Mucosa of gallbladder (tissue), 1 donor: ENCODE data around the gene NDST1. TPM values are rescaled to one million over a fixed set of nuclear protein-coding genes. Genes with fewer than 3 reads are reported as not detected.

ENCODE experiments used
- DNase-seq: peaks from one replicate; pipeline ENCODE4 v3.0.0-alpha.2; 2020; ENCODE audit warnings: low spot score
- total RNA-seq: library from RNA; stranded (reverse); gene quantifications from one replicate; pipeline ENCODE4 v1.2.1, GENCODE V29; 2021
- donor health status: DM: no; HTN: no; CAD: no.

Gene NDST1
- total RNA-seq, 1 donor from 2014 or later = 80.7 TPM

- DNase-seq = no peak
Measured at GRCh38 chr5:150606476-150606875, 98.5 kb downstream of the NDST1 start.

DNA sequence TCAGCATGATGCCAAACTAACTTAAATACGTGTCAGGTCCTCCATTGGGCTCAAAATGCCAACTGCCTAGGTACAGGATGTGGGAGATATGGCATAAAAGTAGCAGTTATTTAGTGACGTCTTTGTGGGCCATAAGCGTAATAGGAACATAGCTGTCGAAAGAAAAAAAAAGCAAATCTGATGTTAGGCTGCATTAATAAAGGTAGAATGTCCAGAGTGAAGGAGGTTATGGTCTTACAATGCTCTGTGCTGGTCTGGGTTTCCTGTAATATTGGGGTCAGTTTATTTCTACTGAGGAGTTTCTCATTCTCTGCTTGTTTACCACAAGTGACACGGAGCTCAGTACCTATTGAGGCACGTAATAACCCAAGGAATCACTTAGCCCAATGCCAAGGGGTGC, 99.2 kb downstream of the NDST1 start:
- no peak for DNase-seq

Other genes starting within 250 kb of the NDST1 start
- 5.0 TPM for gene CAMK2A, start 218.4 kb upstream of the NDST1 start, total RNA-seq
- gene ARSI, start 205.2 kb upstream of the NDST1 start, total RNA-seq = 2.2 TPM
- gene TCOF1, start 150.4 kb upstream of the NDST1 start, total RNA-seq = 29.4 TPM
- 1,336 TPM for gene CD74, start 95.2 kb upstream of the NDST1 start, total RNA-seq
- 1,424 TPM for gene RPS14, start 58.4 kb upstream of the NDST1 start, total RNA-seq
- gene SYNPO, start 132.5 kb downstream of the NDST1 start, total RNA-seq = 123 TPM
- gene MYOZ3, start 153.1 kb downstream of the NDST1 start, total RNA-seq = 2.2 TPM
- gene RBM22, start 192.9 kb downstream of the NDST1 start, total RNA-seq = 46.1 TPM